Activated naive CD8-positive, alpha-beta T cell (primary cell): ENCODE data around the gene KCNJ8.

Experiments
- H3K27ac Mint-ChIP-seq: one replicate; pipeline ENCODE4 v1.8.0; 2021; ENCODE audit warnings: mixed read lengths
- H3K27me3 Mint-ChIP-seq: one replicate; pipeline ENCODE4 v1.8.0; 2021; ENCODE audit warnings: mixed read lengths
- H3K36me3 Mint-ChIP-seq: one replicate; pipeline ENCODE4 v1.8.0; 2021; ENCODE audit warnings: mixed read lengths
- H3K4me1 Mint-ChIP-seq: one replicate; pipeline ENCODE4 v1.8.0; 2021; ENCODE audit warnings: low read depth, mixed read lengths
- H3K4me3 Mint-ChIP-seq: one replicate; pipeline ENCODE4 v1.8.0; 2021; ENCODE audit warnings: mild to moderate bottlenecking, mixed read lengths
- H3K9me3 Mint-ChIP-seq: one replicate; pipeline ENCODE4 v1.8.0; 2021; ENCODE audit warnings: low read depth, mixed read lengths

The KCNJ8 gene

GRCh38 chr12:21766403-21766802, 8.1 kb downstream of the KCNJ8 start:
- H3K27me3 Mint-ChIP-seq = peaks cover 12% of the 10 kb centered on the region
- H3K36me3 Mint-ChIP-seq = no peaks in the 10 kb centered on the region
- no peaks in the 10 kb centered on the region for H3K9me3 Mint-ChIP-seq
- H3K4me3 Mint-ChIP-seq = no peak overlapping the region
- H3K27ac Mint-ChIP-seq = no peak overlapping the region
- no peaks in the 10 kb centered on the region for H3K4me1 Mint-ChIP-seq

DNA sequence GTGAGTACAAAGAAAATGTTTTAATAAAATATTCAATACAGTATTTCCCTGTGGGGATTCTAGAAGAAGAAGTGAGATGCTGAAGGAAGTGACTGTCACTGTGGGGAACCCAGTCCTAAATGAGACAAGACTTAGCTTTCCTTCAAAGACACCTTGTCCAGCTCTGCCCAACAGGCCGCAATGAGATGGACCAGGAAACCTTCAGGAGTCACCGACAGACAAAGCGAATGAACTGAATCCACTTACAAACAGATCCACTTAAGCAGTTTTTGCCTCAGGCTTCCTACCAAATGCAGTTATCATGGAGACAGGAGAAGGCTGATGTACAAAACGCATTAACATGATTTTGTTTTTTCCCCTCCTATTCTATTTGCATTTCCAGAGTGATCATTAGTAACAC, 9.6 kb downstream of the KCNJ8 start:
- H3K36me3 Mint-ChIP-seq = no peaks in the 10 kb centered on the region
- H3K27ac Mint-ChIP-seq = no peak overlapping the region
- no peaks in the 10 kb centered on the region for H3K9me3 Mint-ChIP-seq
- H3K4me1 Mint-ChIP-seq = no peaks in the 10 kb centered on the region
- no peak overlapping the region for H3K4me3 Mint-ChIP-seq
- H3K27me3 Mint-ChIP-seq = peaks cover 10% of the 10 kb centered on the region

DNA sequence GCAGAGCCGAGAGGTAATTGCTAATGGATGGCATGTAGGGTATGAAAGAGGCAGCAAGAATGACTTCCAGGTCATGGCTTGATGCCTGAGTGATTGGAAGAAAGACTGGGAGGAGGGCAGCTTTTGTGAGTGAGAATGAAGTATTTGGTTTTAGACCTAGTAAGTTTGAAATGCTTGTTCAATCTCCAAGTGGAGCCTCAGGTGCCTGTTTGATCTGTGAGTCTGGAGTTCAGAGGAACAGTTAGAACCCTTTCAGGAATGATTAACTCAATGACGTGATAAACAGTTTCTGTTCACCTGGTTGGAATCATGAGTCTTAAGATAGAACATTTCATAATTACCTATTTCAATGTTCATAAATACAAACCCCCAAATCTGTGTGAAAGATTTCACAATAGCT, 10.4 kb downstream of the KCNJ8 start:
- Mint-ChIP-seq H3K4me1 (no peaks in the 10 kb centered on the region), H3K27me3 (peaks cover 8% of the 10 kb centered on the region), H3K27ac (no peak overlapping the region), H3K36me3 (no peaks in the 10 kb centered on the region), H3K9me3 (peaks cover 3% of the 10 kb centered on the region), H3K4me3 (no peak overlapping the region)

DNA sequence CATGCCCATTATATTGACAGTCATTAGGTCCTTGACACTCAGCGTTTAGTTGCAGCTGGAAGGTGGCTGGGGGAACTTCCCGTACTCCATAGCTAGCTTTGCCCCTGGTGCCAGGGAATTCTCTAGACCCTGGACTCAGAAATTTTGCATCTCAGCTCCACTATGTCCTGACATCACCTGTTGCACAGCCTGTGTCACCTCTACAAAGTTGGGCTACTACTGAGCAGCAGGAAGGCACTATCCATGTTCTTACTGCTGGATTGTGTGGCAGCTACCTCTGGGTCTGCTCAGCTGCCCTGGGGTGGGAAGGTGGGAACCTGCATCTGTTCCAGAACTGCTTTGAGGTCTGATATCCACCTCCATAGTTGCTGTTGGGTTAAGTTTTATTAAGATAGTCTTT, 11.0 kb downstream of the KCNJ8 start:
- peaks cover 4% of the 10 kb centered on the region for H3K9me3 Mint-ChIP-seq
- H3K27me3 Mint-ChIP-seq = peaks cover 8% of the 10 kb centered on the region
- H3K36me3 Mint-ChIP-seq = no peaks in the 10 kb centered on the region
- H3K27ac Mint-ChIP-seq = no peak overlapping the region
- no peak overlapping the region for H3K4me3 Mint-ChIP-seq
- no peaks in the 10 kb centered on the region for H3K4me1 Mint-ChIP-seq

- Mint-ChIP-seq H3K4me3 (no peak overlapping the region), H3K36me3 (no peaks in the 10 kb centered on the region)
Measured at GRCh38 chr12:21759737-21760136, 14.8 kb downstream of the KCNJ8 start.

GRCh38 chr12:21757735-21758134, 16.8 kb downstream of the KCNJ8 start:
- no peak overlapping the region for H3K4me3 Mint-ChIP-seq
- H3K27ac Mint-ChIP-seq = no peak overlapping the region
- H3K9me3 Mint-ChIP-seq = peaks cover 4% of the 10 kb centered on the region
- H3K27me3 Mint-ChIP-seq = peaks cover 6% of the 10 kb centered on the region
- H3K36me3 Mint-ChIP-seq = no peaks in the 10 kb centered on the region
- H3K4me1 Mint-ChIP-seq = no peaks in the 10 kb centered on the region

More at GRCh38 chr12:21759737-21760136, 14.8 kb downstream of the KCNJ8 start:
- Mint-ChIP-seq H3K27ac (no peak overlapping the region), H3K27me3 (peaks cover 10% of the 10 kb centered on the region), H3K4me1 (no peaks in the 10 kb centered on the region), H3K9me3 (peaks cover 4% of the 10 kb centered on the region)

DNA sequence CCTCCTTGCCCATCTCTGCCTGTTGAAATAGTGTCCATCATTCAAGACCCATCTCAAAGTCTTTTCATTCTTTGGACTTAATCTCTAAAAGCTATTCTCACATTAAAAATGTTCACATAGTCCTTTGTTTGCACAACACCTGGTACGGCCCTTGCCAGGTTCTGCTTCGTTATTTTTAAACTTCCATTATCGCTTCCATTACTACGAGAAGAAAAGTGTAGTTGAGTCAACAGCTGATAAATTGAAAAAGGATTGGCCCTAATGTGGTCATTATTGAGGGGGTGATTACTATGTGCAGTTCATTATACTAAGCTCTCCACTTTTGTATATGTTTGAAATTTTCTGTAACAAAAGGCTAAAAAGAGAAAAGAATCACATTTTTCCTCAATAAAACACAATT, 17.8 kb downstream of the KCNJ8 start:
- Mint-ChIP-seq H3K4me3 (no peak overlapping the region), H3K27ac (no peak overlapping the region), H3K9me3 (peaks cover 4% of the 10 kb centered on the region), H3K27me3 (peaks cover 6% of the 10 kb centered on the region), H3K36me3 (no peaks in the 10 kb centered on the region), H3K4me1 (no peaks in the 10 kb centered on the region)

DNA sequence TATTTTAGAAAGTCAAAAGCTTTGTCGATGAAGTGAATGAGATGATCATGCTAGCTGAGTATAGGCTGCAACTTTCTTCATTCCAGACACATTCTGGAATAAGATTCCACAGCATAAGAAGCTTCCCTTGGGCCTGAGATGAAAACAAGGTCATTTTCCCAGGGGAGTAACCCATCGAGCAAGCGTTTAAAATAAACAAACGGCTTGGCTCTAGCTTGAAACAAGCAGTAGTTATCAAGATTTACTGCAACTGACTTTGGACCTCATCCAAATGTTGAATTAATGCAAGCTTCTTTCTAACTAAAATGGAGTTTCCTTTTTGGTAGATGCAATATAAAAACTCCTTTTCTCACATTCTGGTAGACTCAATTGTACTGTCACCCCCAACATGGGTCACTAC, 23.0 kb downstream of the KCNJ8 start:
- Mint-ChIP-seq H3K4me3 (no peak overlapping the region), H3K36me3 (no peaks in the 10 kb centered on the region), H3K4me1 (no peaks in the 10 kb centered on the region), H3K27me3 (peaks cover 16% of the 10 kb centered on the region), H3K27ac (no peak overlapping the region), H3K9me3 (no peaks in the 10 kb centered on the region)

DNA sequence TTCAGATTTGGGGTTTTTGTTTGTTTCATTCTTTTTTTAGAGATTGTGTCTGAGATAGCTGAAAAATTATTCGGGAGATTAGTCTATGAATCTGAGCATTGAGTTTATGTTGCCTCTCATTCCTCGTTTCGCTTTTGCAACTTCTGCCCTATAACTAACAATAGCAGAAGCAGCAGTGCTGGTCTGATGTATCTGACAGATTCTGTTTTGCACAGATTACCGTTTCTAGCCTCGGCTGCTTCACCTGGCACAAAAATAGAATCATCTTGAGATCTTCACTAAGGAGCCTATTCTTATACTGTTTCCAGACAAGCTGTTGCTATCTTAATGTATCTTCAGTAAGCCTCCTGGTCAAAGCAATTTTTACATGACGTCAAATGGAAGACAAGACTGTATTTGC, 29.2 kb downstream of the KCNJ8 start:
- Mint-ChIP-seq H3K9me3 (peaks cover 3% of the 10 kb centered on the region), H3K27me3 (peaks cover 22% of the 10 kb centered on the region)

GRCh38 chr12:21731144-21731543, 43.4 kb downstream of the KCNJ8 start:
- Mint-ChIP-seq H3K27me3 (peaks cover 25% of the 10 kb centered on the region), H3K4me1 (no peaks in the 10 kb centered on the region), H3K4me3 (no peak overlapping the region), H3K27ac (no peak overlapping the region), H3K9me3 (no peaks in the 10 kb centered on the region), H3K36me3 (no peaks in the 10 kb centered on the region)

More for the DNA sequence above, 29.2 kb downstream of the KCNJ8 start:
- peaks cover 3% of the 10 kb centered on the region for H3K36me3 Mint-ChIP-seq
- no peak overlapping the region for H3K27ac Mint-ChIP-seq
- no peak overlapping the region for H3K4me3 Mint-ChIP-seq
- H3K4me1 Mint-ChIP-seq = no peaks in the 10 kb centered on the region

GRCh38 chr12:21725731-21726130, 48.8 kb downstream of the KCNJ8 start:
- Mint-ChIP-seq H3K36me3 (no peaks in the 10 kb centered on the region), H3K4me3 (no peak overlapping the region), H3K4me1 (no peaks in the 10 kb centered on the region), H3K27ac (no peak overlapping the region), H3K27me3 (peaks cover 4% of the 10 kb centered on the region), H3K9me3 (no peaks in the 10 kb centered on the region)

GRCh38 chr12:21718944-21719650, 55.4 kb downstream of the KCNJ8 start:
- Mint-ChIP-seq H3K4me1 (no peaks in the 10 kb centered on the region), H3K4me3 (no peak overlapping the region), H3K27me3 (peaks cover 5% of the 10 kb centered on the region)

GRCh38 chr12:21718403-21718802, 56.1 kb downstream of the KCNJ8 start:
- Mint-ChIP-seq H3K27ac (no peak overlapping the region), H3K4me1 (no peaks in the 10 kb centered on the region), H3K36me3 (no peaks in the 10 kb centered on the region), H3K27me3 (peaks cover 5% of the 10 kb centered on the region), H3K9me3 (no peaks in the 10 kb centered on the region), H3K4me3 (no peak overlapping the region)

More at GRCh38 chr12:21718944-21719650, 55.4 kb downstream of the KCNJ8 start:
- Mint-ChIP-seq H3K27ac (no peak overlapping the region), H3K9me3 (no peaks in the 10 kb centered on the region), H3K36me3 (no peaks in the 10 kb centered on the region)

DNA sequence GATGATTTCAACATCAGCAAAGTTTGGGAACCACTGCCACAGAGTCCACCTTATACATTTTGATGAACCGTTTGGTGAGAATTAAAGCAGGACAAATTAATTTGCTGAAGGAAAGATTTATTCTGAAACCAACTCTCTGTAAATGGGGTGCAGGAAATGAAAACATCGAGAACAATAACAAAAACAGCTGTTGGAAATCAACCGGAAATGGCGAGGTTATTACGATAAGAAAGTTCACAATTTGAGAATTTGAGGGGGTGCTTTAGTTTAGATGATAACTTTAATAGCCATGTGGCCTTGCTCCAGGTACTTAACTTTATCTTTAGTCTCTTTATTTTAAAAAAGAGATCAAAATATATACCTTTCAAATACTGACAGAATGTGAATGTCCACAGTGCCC, 56.7 kb downstream of the KCNJ8 start:
- H3K4me1 Mint-ChIP-seq = no peaks in the 10 kb centered on the region
- no peaks in the 10 kb centered on the region for H3K9me3 Mint-ChIP-seq
- H3K4me3 Mint-ChIP-seq = no peak overlapping the region
- H3K27ac Mint-ChIP-seq = no peak overlapping the region
- peaks cover 5% of the 10 kb centered on the region for H3K27me3 Mint-ChIP-seq
- no peaks in the 10 kb centered on the region for H3K36me3 Mint-ChIP-seq

GRCh38 chr12:21715386-21715785, 59.1 kb downstream of the KCNJ8 start:
- Mint-ChIP-seq H3K4me1 (no peaks in the 10 kb centered on the region), H3K4me3 (no peak overlapping the region), H3K9me3 (no peaks in the 10 kb centered on the region)

More at GRCh38 chr12:21715386-21715785, 59.1 kb downstream of the KCNJ8 start:
- H3K27me3 Mint-ChIP-seq = peaks cover 6% of the 10 kb centered on the region
- no peak overlapping the region for H3K27ac Mint-ChIP-seq
- no peaks in the 10 kb centered on the region for H3K36me3 Mint-ChIP-seq
